Subcutaneous adipose tissue (tissue), 4 donors: ENCODE measurements around the gene PACSIN2. TPM values are rescaled to one million over a fixed set of nuclear protein-coding genes. Genes with fewer than 3 reads are reported as not detected.

Source experiments
- CTCF ChIP-seq: fragments of 450-650 bp; IDR thresholded peaks from one replicate; pipeline ENCODE4 v1.5.1; 2016; ENCODE audit warnings: low read depth, mild to moderate bottlenecking, control low read depth, antibody characterized with exemption, moderate library complexity
- total RNA-seq, 4 donors: library from RNA; depleted of rRNA; stranded (reverse); fragments of >200 nt; gene quantifications; one replicate each; pipeline ENCODE4 v1.1.0, GENCODE V29; 2016

PACSIN2 gene
- total RNA-seq, 4 donors from 2014 or later, result 36.5 to 45.8 (median 39.9) TPM

DNA sequence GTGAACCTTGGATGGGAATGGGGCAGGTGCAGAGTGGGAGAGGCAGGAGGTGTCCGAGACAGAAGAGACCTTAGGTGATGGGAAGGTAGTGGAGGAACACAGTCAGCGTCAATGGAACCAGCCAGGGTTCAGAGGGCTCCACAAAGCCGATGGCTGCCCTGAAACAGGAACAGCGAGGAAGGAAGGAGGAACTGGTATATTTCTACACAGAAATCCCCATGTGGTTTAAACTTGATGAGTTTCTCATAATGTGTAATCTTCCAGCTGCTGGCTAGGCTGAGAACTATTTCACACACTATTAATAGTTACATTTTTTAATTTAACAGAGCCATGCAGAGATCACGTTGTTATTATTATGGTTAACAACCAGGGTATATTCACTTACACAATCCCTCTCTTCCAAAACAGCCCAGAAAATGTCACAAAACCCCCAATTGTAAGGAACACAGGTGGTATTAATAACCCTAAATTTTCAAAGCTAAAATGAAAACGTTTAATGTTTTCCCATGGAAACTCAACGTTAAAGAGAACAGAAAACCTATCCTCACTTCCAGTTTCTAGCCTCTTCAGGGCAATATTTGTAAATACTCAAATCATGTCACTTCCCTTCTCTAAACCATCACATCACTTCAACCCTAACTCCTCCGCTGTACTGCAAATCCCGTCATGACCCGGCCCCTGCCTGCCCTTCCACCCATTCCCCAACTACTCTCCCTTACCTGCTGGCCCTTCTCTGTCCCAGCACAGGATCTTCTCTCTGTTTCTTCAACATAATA lies 83.3 kb downstream of the PACSIN2 start:
- no peak for TF ChIP-seq CTCF

DNA sequence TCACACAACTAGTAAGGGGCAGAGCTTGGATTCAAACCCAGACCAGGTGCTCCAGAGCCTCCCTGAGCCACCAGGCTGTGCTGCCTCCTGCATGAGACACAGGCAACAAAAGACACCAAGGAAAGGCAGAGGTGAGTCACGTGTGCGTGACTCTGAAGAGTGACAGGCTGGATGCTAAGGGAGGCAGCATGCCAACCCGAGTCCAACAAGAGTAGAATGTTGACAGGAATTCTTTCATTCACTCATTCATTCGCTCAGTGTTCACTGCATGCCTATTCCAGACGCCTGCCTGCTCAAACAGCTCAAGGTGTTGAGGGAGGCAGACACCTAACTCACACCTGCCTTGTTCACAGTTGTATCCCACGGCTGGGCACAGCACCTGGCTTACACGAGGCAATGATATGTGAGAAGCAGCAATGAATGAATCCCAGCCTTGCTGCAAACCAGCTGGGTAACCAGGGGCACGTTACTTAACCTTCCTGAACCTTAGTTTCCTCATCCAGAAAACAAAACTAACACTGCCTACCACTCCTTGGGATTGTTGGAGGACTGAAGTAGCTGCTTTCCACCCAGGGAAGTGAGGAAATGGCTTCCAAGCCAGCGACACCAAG lies 84.0 kb downstream of the PACSIN2 start:
- TF ChIP-seq CTCF, result no peak

GRCh38 chr22:42929838-42930155 lies 85.2 kb downstream of the PACSIN2 start:
- TF ChIP-seq CTCF, result no peak

- TF ChIP-seq CTCF, result no peak
These were observed 85.7 kb downstream of the PACSIN2 start for GRCh38 chr22:42928969-42929837.

- TF ChIP-seq CTCF, result no peak
These were observed 87.0 kb downstream of the PACSIN2 start for GRCh38 chr22:42927966-42928365.

GRCh38 chr22:42926768-42927167 lies 88.2 kb downstream of the PACSIN2 start:
- no peak for TF ChIP-seq CTCF

GRCh38 chr22:42926104-42926503 lies 88.8 kb downstream of the PACSIN2 start:
- no peak for TF ChIP-seq CTCF
